ENCODE results near the gene RBM8A.

The RBM8A gene

GRCh38 chr1:145877923-145878486 is 49.3 kb downstream of the RBM8A start:
- peak; percentile 53 for DNase-seq (ENCODE audit: low read depth)

GRCh38 chr1:145874646-145875045 is 52.6 kb downstream of the RBM8A start:
- no peak for DNase-seq (ENCODE audit: low read depth)

- DNase-seq (ENCODE audit: low read depth) = peak; percentile 59
Measured at GRCh38 chr1:145871994-145872924, 55.0 kb downstream of the RBM8A start.
